H1 (cell line): ENCODE measurements around the gene LAMB1. TPM values are rescaled to one million over a fixed set of nuclear protein-coding genes. Genes with fewer than 3 reads are reported as not detected.
"Not testable (repeated sequence)": the region's sequence is repeated elsewhere in the genome, so short reads cannot be mapped to it uniquely, and the experiment has no call there.

Experiments used
- CTCF ChIA-PET: fragments of 300-600 bp; sonication (Branson Sonifier 250); formaldehyde crosslinking; loops from one replicate; lab custom pipeline; 2021; ENCODE audit not compliant: partially characterized antibody; lab: Charles Lee
- POLR2A ChIA-PET: fragments of 300-600 bp; sonication (Branson Sonifier 250); formaldehyde crosslinking; loops from one replicate; lab custom pipeline; 2021; ENCODE audit warnings: inconsistent platforms; ENCODE audit not compliant: partially characterized antibody; lab: Charles Lee
- DNase-seq, 2 experiments: peaks; one replicate each; pipeline versions ENCODE4 v3.0.0 to v3.0.0-alpha.2; 2010 to 2022; ENCODE audit warnings: low spot score in 2 of 2, low read depth in 1 of 2, mixed read lengths in 1 of 2
- FAIRE-seq: peaks from 2 replicates; lab custom pipeline; 2011; peaks lifted over from hg19 to GRCh38; lab: Jason Lieb, UNC
- H2AFZ ChIP-seq: 2 replicates; pipeline ENCODE4 v1.8.1; 2012; ENCODE audit warnings: low read length, inconsistent platforms
- H2AK5ac ChIP-seq: 2 replicates; pipeline ENCODE4 v1.6.1; 2013; ENCODE audit warnings: low read depth, low read length
- H2BK120ac ChIP-seq: replicated peaks from 2 replicates; pipeline ENCODE3; 2013; ENCODE audit warnings: low read depth, low read length, inconsistent platforms
- H2BK12ac ChIP-seq: 2 replicates; pipeline ENCODE4 v1.6.1; 2013; ENCODE audit warnings: low read depth, low read length
- H2BK15ac ChIP-seq: 2 replicates; pipeline ENCODE4 v1.6.1; 2013; ENCODE audit warnings: low read length
- H2BK20ac ChIP-seq: 2 replicates; pipeline ENCODE4 v1.6.1; 2013; ENCODE audit warnings: low read length
- H2BK5ac ChIP-seq: 2 replicates; pipeline ENCODE4 v1.6.1; 2013; ENCODE audit warnings: low read depth, low read length
- H3K14ac ChIP-seq: 2 replicates; pipeline ENCODE4 v1.6.1; 2013; ENCODE audit warnings: inconsistent platforms; ENCODE audit not compliant: insufficient read length
- H3K18ac ChIP-seq: 2 replicates; pipeline ENCODE4 v1.6.1; 2013; ENCODE audit warnings: low read length; ENCODE audit errors: extremely low read depth
- H3K23ac ChIP-seq: 2 replicates; pipeline ENCODE4 v1.6.1; 2013; ENCODE audit warnings: inconsistent platforms; ENCODE audit not compliant: insufficient read length
- H3K23me2 ChIP-seq: 2 replicates; pipeline ENCODE4 v1.6.1; 2013; ENCODE audit warnings: low read depth, low read length
- H3K27ac ChIP-seq: 2 replicates; pipeline ENCODE4 v1.6.1; 2011; ENCODE audit warnings: low read depth, low read length, inconsistent platforms
- H3K27me3 ChIP-seq, 4 experiments: replicated peaks in 1 of 4; 1 replicate in 1 of 4; 2 replicates in 3 of 4; pipeline versions ENCODE4 v1.6.1 to v1.8.1; 2011 to 2013; ENCODE audit warnings: low read length in 3 of 4, mild to moderate bottlenecking in 3 of 4, inconsistent platforms in 2 of 4, mixed read lengths in 2 of 4, moderate library complexity in 1 of 4; ENCODE audit not compliant: control insufficient read depth in 3 of 4, insufficient read depth in 3 of 4; ENCODE audit errors: extremely low read depth in 1 of 4
- H3K36me3 ChIP-seq, 4 experiments: 2 replicates each; pipeline versions ENCODE4 v1.6.1 to v1.8.1; 2011 to 2013; ENCODE audit warnings: mild to moderate bottlenecking in 4 of 4, low read length in 3 of 4, moderate library complexity in 2 of 4, control low read depth in 1 of 4, inconsistent platforms in 1 of 4; ENCODE audit not compliant: insufficient read depth in 4 of 4, control insufficient read depth in 2 of 4
- H3K4ac ChIP-seq: replicated peaks from 2 replicates; pipeline ENCODE3; 2013; ENCODE audit warnings: low read length, low read depth, mixed read lengths, inconsistent platforms; ENCODE audit not compliant: insufficient read length
- H3K4me1 ChIP-seq, 4 experiments: replicated peaks in 1 of 4; 1 replicate in 1 of 4; 2 replicates in 3 of 4; pipeline versions ENCODE4 v1.6.1 to v1.8.1; 2011 to 2013; ENCODE audit warnings: low read length in 3 of 4, inconsistent platforms in 2 of 4, mixed read lengths in 1 of 4; ENCODE audit not compliant: insufficient read depth in 4 of 4, control insufficient read depth in 3 of 4
- H3K4me2 ChIP-seq, 2 experiments: 2 replicates each; pipeline versions ENCODE4 v1.6.1 to v1.8.1; 2011 to 2013; ENCODE audit warnings: low read depth in 2 of 2, low read length in 2 of 2, control low read depth in 1 of 2, inconsistent platforms in 1 of 2, mild to moderate bottlenecking in 1 of 2; ENCODE audit not compliant: insufficient read depth in 1 of 2
- H3K4me3 ChIP-seq, 4 experiments: fragments of 200-600, 300-600 bp in 1 of 4; sonication (generic), shearing (Covaris generic), sonication (Bioruptor Twin) in 1 of 4; 2 replicates each; pipeline versions ENCODE4 v1.5.1 to v1.8.1; 2011 to 2016; ENCODE audit warnings: low read length in 4 of 4, low read depth in 3 of 4, control low read depth in 2 of 4, inconsistent platforms in 2 of 4, mild to moderate bottlenecking in 2 of 4, mixed read lengths in 1 of 4, moderate library complexity in 1 of 4; ENCODE audit not compliant: insufficient read depth in 2 of 4; ENCODE audit errors: extremely low read depth in 1 of 4
- H3K56ac ChIP-seq: replicated peaks from 2 replicates; pipeline ENCODE3; 2013; ENCODE audit warnings: low read depth, mild to moderate bottlenecking, mixed read lengths, low read length, inconsistent platforms; ENCODE audit not compliant: insufficient read length
- H3K79me1 ChIP-seq: 2 replicates; pipeline ENCODE4 v1.6.1; 2013; ENCODE audit warnings: low read depth, low read length, control low read depth
- H3K79me2 ChIP-seq, 2 experiments: 2 replicates each; pipeline versions ENCODE4 v1.6.1 to v1.8.1; 2012 to 2013; ENCODE audit warnings: low read length in 2 of 2, mild to moderate bottlenecking in 2 of 2, inconsistent platforms in 1 of 2; ENCODE audit not compliant: insufficient read depth in 2 of 2, control insufficient read depth in 1 of 2
- H3K9ac ChIP-seq, 4 experiments: replicated peaks in 1 of 4; 1 replicate in 1 of 4; 2 replicates in 3 of 4; pipeline versions ENCODE4 v1.6.1 to v1.8.1; 2011 to 2013; ENCODE audit warnings: low read depth in 3 of 4, low read length in 3 of 4, control low read depth in 2 of 4, mild to moderate bottlenecking in 2 of 4, moderate library complexity in 2 of 4, inconsistent platforms in 1 of 4; ENCODE audit errors: extremely low read depth in 1 of 4
- H3K9me3 ChIP-seq, 2 experiments: 2 replicates each; pipeline versions ENCODE4 v1.6.1 to v1.8.1; 2012 to 2013; ENCODE audit warnings: mild to moderate bottlenecking in 2 of 2, moderate library complexity in 2 of 2, control low read depth in 1 of 2, inconsistent platforms in 1 of 2, low read depth in 1 of 2, low read length in 1 of 2, mixed read lengths in 1 of 2; ENCODE audit not compliant: insufficient read depth in 2 of 2
- H4K20me1 ChIP-seq, 2 experiments: replicated peaks in 1 of 2; 2 replicates each; pipeline versions ENCODE3 to v1.8.1; 2011 to 2013; ENCODE audit warnings: inconsistent platforms in 2 of 2, low read length in 2 of 2, mild to moderate bottlenecking in 1 of 2; ENCODE audit not compliant: insufficient read depth in 2 of 2, control insufficient read depth in 1 of 2
- H4K5ac ChIP-seq: 2 replicates; pipeline ENCODE4 v1.6.1; 2013; ENCODE audit warnings: low read length, low read depth, mixed read lengths, inconsistent platforms; ENCODE audit not compliant: insufficient read length
- H4K8ac ChIP-seq: 2 replicates; pipeline ENCODE4 v1.8.0; 2013; ENCODE audit warnings: mild to moderate bottlenecking, moderate library complexity, low read length, inconsistent platforms; ENCODE audit not compliant: insufficient read depth; ENCODE audit errors: extremely low read depth
- H4K91ac ChIP-seq: replicated peaks from 2 replicates; pipeline ENCODE3; 2013; ENCODE audit warnings: low read length, mixed read lengths, inconsistent platforms; ENCODE audit not compliant: insufficient read length
- WGBS, 2 experiments: shearing (Covaris generic) in 1 of 2; methylation state at CpG; one replicate each; pipeline versions ENCODE4 v1.1.6 to v1.1.7; 2013 to 2015; ENCODE audit warnings: low lambda C conversion rate in 2 of 2, mixed read lengths in 2 of 2, inconsistent platforms in 1 of 2, low coverage in 1 of 2, missing lambda C conversion rate in 1 of 2; ENCODE audit not compliant: insufficient replicate concordance in 2 of 2, insufficient coverage in 1 of 2, insufficient read length in 1 of 2; ENCODE audit errors: extremely low coverage in 1 of 2, missing lambda C conversion rate in 1 of 2; 5-methylcytosine and 5-hydroxymethylcytosine counted together
- polyA plus RNA-seq, 7 experiments: library from polyadenylated mRNA; depleted of rRNA in 3 of 7; stranded (reverse) in 5 of 7; unstranded in 2 of 7; fragments of >200 nt in 5 of 7; fragments of 200-250 nt in 2 of 7; gene quantifications; 1 replicate in 5 of 7; 2 replicates in 1 of 7; 4 replicates in 1 of 7; pipeline versions ENCODE4 v1.2.1 to v1.2.3, GENCODE V29; 2011 to 2013; ENCODE audit warnings: missing spikeins in 2 of 7, mixed read lengths in 2 of 7
- total RNA-seq: library from RNA; stranded (reverse); fragmentation: NEBNext Ultra II Directional; extraction: Animal tissue kit (Norgen Biotek cat#: 25700); gene quantifications from 2 replicates; pipeline ENCODE4 v1.2.1, GENCODE V29; 2021

LAMB1 gene
- total and polyA plus RNA-seq, 2 of the 8 experiments (the other 6 are each of a cell fraction or from before 2014, with no cell fraction given): 31.9 to 38.5 TPM

DNA sequence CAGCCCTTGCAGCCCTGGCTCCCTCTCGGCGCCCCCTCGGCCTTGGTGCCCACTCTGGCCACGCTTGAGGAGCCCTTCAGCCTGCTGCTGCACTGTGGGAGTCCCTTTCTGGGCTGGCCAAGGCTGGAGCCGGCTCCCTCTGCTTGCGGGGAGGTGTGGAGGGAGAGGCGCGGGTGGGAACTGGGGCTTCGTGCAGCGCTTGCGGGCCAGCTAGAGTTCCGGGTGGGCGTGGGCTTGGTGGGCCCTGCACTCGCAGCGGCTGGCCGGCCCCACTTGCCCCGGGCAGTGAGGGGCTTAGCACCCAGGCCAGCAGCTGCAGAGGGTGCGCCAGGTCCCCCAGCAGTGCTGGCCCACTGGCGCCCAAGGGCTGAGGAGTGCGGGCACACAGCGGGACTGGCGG, 115.1 kb downstream of the LAMB1 start:
- H2BK120ac ChIP-seq, H3K79me1 ChIP-seq, H3K9me3 ChIP-seq, H2BK12ac ChIP-seq, H3K18ac ChIP-seq, H4K91ac ChIP-seq, H4K8ac ChIP-seq, FAIRE-seq, H3K4me3 ChIP-seq, H3K56ac ChIP-seq, H3K36me3 ChIP-seq, H3K27me3 ChIP-seq, H3K23ac ChIP-seq, H3K14ac ChIP-seq, H3K4ac ChIP-seq, H3K27ac ChIP-seq, H2AFZ ChIP-seq, H3K4me1 ChIP-seq, H2BK20ac ChIP-seq, DNase-seq, H3K4me2 ChIP-seq, POLR2A ChIA-PET, H2BK5ac ChIP-seq, H2AK5ac ChIP-seq, H3K23me2 ChIP-seq, H3K9ac ChIP-seq, H2BK15ac ChIP-seq, H4K20me1 ChIP-seq, H4K5ac ChIP-seq: not testable (repeated sequence)
- peaks cover 2 to 13% of the 10 kb centered on the region in 2 experiments; a peak in 3 of 4 replicates for H3K79me2 ChIP-seq
- CTCF ChIA-PET: interaction anchor here (1.2 to 3.8 kb wide), 2 partner anchors 8 to 145 kb away, joined by 3 to 31 read pairs; no protein-coding TSS in a partner anchor
- WGBS, 2 experiments: 92% methylated on average over 14 of the region's 22 CpGs; no CpG with 5 or more reads in 1 of the 2 experiments
